Measurements from ENCODE around the gene PRDM9. TPM values are rescaled to one million over a fixed set of nuclear protein-coding genes. Genes with fewer than 3 reads are reported as not detected.

Gene PRDM9
- total and polyA plus RNA-seq, 9 of the 15 experiments (the other 6 are each of a cell fraction or from before 2014, with no cell fraction given): 0.03 to 1.2 (median 0.47) TPM

DNA sequence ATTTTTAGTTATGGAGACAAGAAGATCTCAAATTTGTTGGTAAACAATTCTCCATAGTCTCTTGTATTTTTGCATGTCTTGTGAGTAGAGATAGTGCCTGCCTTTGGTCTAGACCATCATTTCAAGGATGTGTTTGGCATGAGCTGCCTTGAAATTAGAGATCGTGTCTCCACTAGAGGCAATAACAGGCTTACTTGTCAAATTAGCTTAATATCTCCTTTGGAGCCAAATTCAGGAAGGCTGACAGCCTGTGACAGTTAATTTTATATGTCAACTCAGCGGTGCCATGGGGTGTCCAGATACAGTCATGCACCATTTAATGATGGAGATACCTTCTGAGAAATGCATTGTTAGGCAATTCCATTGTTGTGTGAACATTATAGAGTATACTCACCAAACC is 24.8 kb upstream of the PRDM9 start (continued):
- no peak for TF ChIP-seq ZNF436 (CRISPR knock-in tag; IDR thresholded peaks at IDR 0.05)
- TF ChIP-seq MYC (IDR thresholded peaks at IDR 0.05; ENCODE audit: low read depth, low read length): no peak
- no peak for TF ChIP-seq MYC (CRISPR knock-in tag; IDR thresholded peaks at IDR 0.05; ENCODE audit: borderline replicate concordance, low read depth)
- TF ChIP-seq FOXM1 (IDR thresholded peaks at IDR 0.05; ENCODE audit: low read depth): no peak
- TF ChIP-seq FOXM1 (CRISPR knock-in tag; IDR thresholded peaks at IDR 0.05; ENCODE audit: low read depth): no peak
- TF ChIP-seq XRCC5 (IDR thresholded peaks at IDR 0.05; ENCODE audit: low read depth, low read length): no peak
- no peak for TF ChIP-seq GTF2F1 (IDR thresholded peaks at IDR 0.05; ENCODE audit: low read depth, low read length)
- no peak for TF ChIP-seq RBM22 (IDR thresholded peaks at IDR 0.05; ENCODE audit: low read depth, low read length, poor library complexity, severe bottlenecking)

- ChIA-PET CTCF (ENCODE audit: low intra/inter-chr PET ratio) (no interaction called here), POLR2A (no interaction called here)
- Histone ChIP-seq H3K36me3 (ENCODE audit: control insufficient read depth, insufficient read depth, low read length) (no peaks in the 10 kb centered on the region), H4K20me1 (replicated peaks; ENCODE audit: control insufficient read depth, insufficient read depth, low read length) (no peaks in the 10 kb centered on the region), H3K9me3 (replicated peaks; ENCODE audit: control insufficient read depth, insufficient read depth, low read depth, low read length) (0 out of 2 replicates have a peak, but pooled peaks cover 1% of the 10 kb centered on the region), H3K9me1 (ENCODE audit: control insufficient read depth, insufficient read depth, low read length) (no peaks in the 10 kb centered on the region), H2AFZ (ENCODE audit: low read depth, low read length) (no peak overlapping the region), H3K4me1 (replicated peaks in 1 of 2; ENCODE audit: control insufficient read depth in 2 of 2, insufficient read depth in 2 of 2, low read length in 2 of 2) (no peaks in the 10 kb centered on the region), H3K79me2 (ENCODE audit: control insufficient read depth, insufficient read depth, low read length) (no peaks in the 10 kb centered on the region), H3K4me3 (no peak overlapping the region), H3K27ac (ENCODE audit: extremely low read depth, low read depth, low read length) (no peak overlapping the region), H3K9ac (ENCODE audit: insufficient read depth in 1 of 2, low read depth in 2 of 2, low read length in 2 of 2) (no peak overlapping the region), H3K4me2 (ENCODE audit: insufficient read depth, low read length) (no peak overlapping the region), H3K27me3 (ENCODE audit: control insufficient read depth in 2 of 2, insufficient read depth in 2 of 2, low read length in 2 of 2) (no peaks in the 10 kb centered on the region)
- WGBS (ENCODE audit: insufficient coverage, low coverage, missing lambda C conversion rate): 6% methylated on average over 2 of the region's 2 CpGs
- DNase-seq (ENCODE audit: extremely low read depth in 1 of 4, low spot score in 3 of 4): no peak
- no TSS peak for BruUV-seq (replicated peaks)
- FAIRE-seq: no peak
- intact Hi-C loops (cut with micrococcal nuclease): no loop called here
- ATAC-seq: no peak
- TF ChIP-seq ZNF134 (CRISPR knock-in tag; conservative IDR thresholded peaks at IDR 0.05) (no peak), ZNF764 (CRISPR knock-in tag; IDR thresholded peaks at IDR 0.05; ENCODE audit: low read depth) (no peak), ZNF140 (CRISPR knock-in tag; IDR thresholded peaks at IDR 0.05) (no peak), SIRT6 (IDR thresholded peaks at IDR 0.05; ENCODE audit: low read depth, low read length) (no peak), RFX5 (IDR thresholded peaks at IDR 0.05; ENCODE audit: low read depth, low read length) (no peak), E2F4 (CRISPR knock-in tag; IDR thresholded peaks at IDR 0.05; ENCODE audit: low read depth) (no peak), VEZF1 (CRISPR knock-in tag; IDR thresholded peaks at IDR 0.05) (no peak), TCFL5 (CRISPR knock-in tag; conservative IDR thresholded peaks at IDR 0.05) (no peak)
- TF ChIP-seq, protein P1, sequence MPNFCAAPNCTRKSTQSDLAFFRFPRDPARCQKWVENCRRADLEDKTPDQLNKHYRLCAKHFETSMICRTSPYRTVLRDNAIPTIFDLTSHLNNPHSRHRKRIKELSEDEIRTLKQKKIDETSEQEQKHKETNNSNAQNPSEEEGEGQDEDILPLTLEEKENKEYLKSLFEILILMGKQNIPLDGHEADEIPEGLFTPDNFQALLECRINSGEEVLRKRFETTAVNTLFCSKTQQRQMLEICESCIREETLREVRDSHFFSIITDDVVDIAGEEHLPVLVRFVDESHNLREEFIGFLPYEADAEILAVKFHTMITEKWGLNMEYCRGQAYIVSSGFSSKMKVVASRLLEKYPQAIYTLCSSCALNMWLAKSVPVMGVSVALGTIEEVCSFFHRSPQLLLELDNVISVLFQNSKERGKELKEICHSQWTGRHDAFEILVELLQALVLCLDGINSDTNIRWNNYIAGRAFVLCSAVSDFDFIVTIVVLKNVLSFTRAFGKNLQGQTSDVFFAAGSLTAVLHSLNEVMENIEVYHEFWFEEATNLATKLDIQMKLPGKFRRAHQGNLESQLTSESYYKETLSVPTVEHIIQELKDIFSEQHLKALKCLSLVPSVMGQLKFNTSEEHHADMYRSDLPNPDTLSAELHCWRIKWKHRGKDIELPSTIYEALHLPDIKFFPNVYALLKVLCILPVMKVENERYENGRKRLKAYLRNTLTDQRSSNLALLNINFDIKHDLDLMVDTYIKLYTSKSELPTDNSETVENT (CRISPR knock-in tag; IDR thresholded peaks at IDR 0.05): no peak
- in situ Hi-C loops (cut with MboI): no loop called here
Observed at GRCh38 chr5:23483090-23483489, 24.3 kb upstream of the PRDM9 start.
